ENCODE data around the gene FRAT2. TPM values are rescaled to one million over a fixed set of nuclear protein-coding genes. Genes with fewer than 3 reads are reported as not detected.

FRAT2 gene
- total RNA-seq, 4 donors from 2014 or later, result 14.6 to 28.2 (median 23.3) TPM

GRCh38 chr10:97319671-97320479, 14.7 kb downstream of the FRAT2 start:
- WGBS, 2 donors, result 1 to 2% methylated on average over 37 to 46 of the region's 83 CpGs
- no peaks in the 10 kb centered on the region for H3K9me3 ChIP-seq
- H3K27ac ChIP-seq, result peak overlapping the region; percentile 83 to 98 (median 94)
- H3K27me3 ChIP-seq, result no peaks in the 10 kb centered on the region
- no peaks in the 10 kb centered on the region for H3K36me3 ChIP-seq
- TF ChIP-seq POLR2A (IDR thresholded peaks at IDR 0.05) (no peak), EP300 (IDR thresholded peaks at IDR 0.05) (peak in 1 of 2 donors; percentile 20), CTCF (IDR thresholded peaks at IDR 0.05) (no peak)
- DNase-seq (ENCODE audit: low spot score in 2 of 2), result peak in 1 of 2 donors; percentile 5
- peak overlapping the region; percentile 47 to 74 (median 68) for H3K4me3 ChIP-seq
- peaks cover 0 to 30% (median 10%) of the 10 kb centered on the region in 4 donors for H3K4me1 ChIP-seq

GRCh38 chr10:97318772-97319651, 15.5 kb downstream of the FRAT2 start, which contains the start of gene FRAT1:
FRAT1 (plus strand) TSS chr10:97319271; CDS start chr10:97319454, 183 bp downstream.
- peak within 1 kb of the TSS; percentile 83 to 98 (median 94) for H3K27ac ChIP-seq
- no peaks in the 10 kb centered on the region for H3K27me3 ChIP-seq
- peak; percentile 78 to 91 for DNase-seq (ENCODE audit: low spot score in 2 of 2)
- TF ChIP-seq EP300 (IDR thresholded peaks at IDR 0.05), result peak; percentile 70 to 81
- peak in 2 of 5 experiments; percentile 48 to 55 for TF ChIP-seq CTCF (IDR thresholded peaks at IDR 0.05)
- TF ChIP-seq POLR2A (IDR thresholded peaks at IDR 0.05), result peak; percentile 82 to 83
- 1% methylated on average over 43 to 78 of the region's 79 CpGs for WGBS, 2 donors
- peaks cover 0 to 30% (median 10%) of the 10 kb centered on the region in 4 donors for H3K4me1 ChIP-seq
- no peaks in the 10 kb centered on the region for H3K9me3 ChIP-seq
- H3K36me3 ChIP-seq, result no peaks in the 10 kb centered on the region
- peak within 1 kb of the TSS; percentile 59 to 74 (median 68) for H3K4me3 ChIP-seq

GRCh38 chr10:97314671-97315070, 19.9 kb downstream of the FRAT2 start:
- Histone ChIP-seq H3K27ac (no peak overlapping the region), H3K4me1 (peaks cover 0 to 6% (median 0%) of the 10 kb centered on the region in 4 donors), H3K27me3 (no peaks in the 10 kb centered on the region), H3K36me3 (no peaks in the 10 kb centered on the region), H3K9me3 (no peaks in the 10 kb centered on the region), H3K4me3 (no peak overlapping the region)
- no peak for DNase-seq (ENCODE audit: low spot score in 2 of 2)
- no peak for TF ChIP-seq CTCF (IDR thresholded peaks at IDR 0.05)
- no peak for TF ChIP-seq EP300 (IDR thresholded peaks at IDR 0.05)
- no peak for TF ChIP-seq POLR2A (IDR thresholded peaks at IDR 0.05)
- 52 to 57% methylated on average over 4 of the region's 4 CpGs for WGBS, 2 donors

GRCh38 chr10:97312897-97313296, 21.6 kb downstream of the FRAT2 start:
- no peaks in the 10 kb centered on the region for H3K27me3 ChIP-seq
- DNase-seq (ENCODE audit: low spot score in 2 of 2), result no peak
- no peaks in the 10 kb centered on the region for H3K9me3 ChIP-seq
- WGBS, 2 donors, result 81 to 85% methylated on average over 6 of the region's 6 CpGs
- TF ChIP-seq POLR2A (IDR thresholded peaks at IDR 0.05) (no peak), CTCF (IDR thresholded peaks at IDR 0.05) (no peak), EP300 (IDR thresholded peaks at IDR 0.05) (no peak)
- H3K27ac ChIP-seq, result no peak overlapping the region
- no peaks in the 10 kb centered on the region for H3K4me1 ChIP-seq
- H3K36me3 ChIP-seq, result no peaks in the 10 kb centered on the region
- no peak overlapping the region for H3K4me3 ChIP-seq

All from tibial nerve (tissue), 4 donors.